ENCODE data around the gene RAB7A. TPM values are rescaled to one million over a fixed set of nuclear protein-coding genes. Genes with fewer than 3 reads are reported as not detected.

RAB7A gene
- polyA plus RNA-seq, 1 donor (not counting 4 experiments of a cell fraction or from before 2014, with no cell fraction given) = 364 TPM

- no peak overlapping the region for H3K4me3 ChIP-seq (ENCODE audit: control insufficient read depth in 2 of 3, extremely low read depth in 1 of 3, insufficient read depth in 2 of 3, low read depth in 1 of 3, low read length in 3 of 3)
- FAIRE-seq = no peak
- H3K9me1 ChIP-seq (ENCODE audit: control insufficient read depth, extremely low read depth, insufficient read depth, low read length) = no peaks in the 10 kb centered on the region
- dilution Hi-C loops (cut with MboI; ENCODE audit: extremely low pct_ligation_motif_present, low sequenced_read_pairs) = no loop called here
- DNase-seq (ENCODE audit: low read depth, low spot score) = no peak
- no peak for TF ChIP-seq CTCF (optimal IDR thresholded peaks at IDR 0.05 in 1 of 3, IDR thresholded peaks at IDR 0.05 in 1 of 3, conservative IDR thresholded peaks at IDR 0.05 in 1 of 3; ENCODE audit: extremely low read depth in 1 of 3, insufficient read depth in 2 of 3, low read length in 3 of 3)
- TF ChIP-seq EZH2 (IDR thresholded peaks at IDR 0.05; ENCODE audit: low read length) = no peak
- no peaks in the 10 kb centered on the region for H3K9me3 ChIP-seq (ENCODE audit: control insufficient read depth, low read depth, low read length)
- H3K27ac ChIP-seq (ENCODE audit: control insufficient read depth, insufficient read depth, low read length) = no peak overlapping the region
- no peak overlapping the region for H3K9ac ChIP-seq (ENCODE audit: control insufficient read depth, extremely low read depth, insufficient read depth, low read length)
- no peak overlapping the region for H2AFZ ChIP-seq (ENCODE audit: control insufficient read depth, low read length)
- H3K4me2 ChIP-seq (ENCODE audit: control insufficient read depth, extremely low read depth, insufficient read depth, low read depth, low read length) = no peak overlapping the region
- no peaks in the 10 kb centered on the region for H3K36me3 ChIP-seq (ENCODE audit: control insufficient read depth in 2 of 2, extremely low read depth in 1 of 2, insufficient read depth in 2 of 2, low read length in 2 of 2)
- H3K27me3 ChIP-seq (ENCODE audit: control insufficient read depth, extremely low read depth, insufficient read depth, low read length) = no peaks in the 10 kb centered on the region
- H4K20me1 ChIP-seq (ENCODE audit: control insufficient read depth, extremely low read depth, insufficient read depth, low read length) = no peaks in the 10 kb centered on the region
- no peaks in the 10 kb centered on the region for H3K79me2 ChIP-seq (ENCODE audit: control insufficient read depth, insufficient read depth, low read length)
- H3K4me1 ChIP-seq (ENCODE audit: control insufficient read depth, extremely low read depth, insufficient read depth, low read length) = peaks cover 4% of the 10 kb centered on the region
These were observed 39.5 kb upstream of the RAB7A start for GRCh38 chr3:128686465-128686864.

- Histone ChIP-seq H3K4me3 (ENCODE audit: control insufficient read depth in 2 of 3, extremely low read depth in 1 of 3, insufficient read depth in 2 of 3, low read depth in 1 of 3, low read length in 3 of 3) (no peak overlapping the region), H2AFZ (ENCODE audit: control insufficient read depth, low read length) (no peak overlapping the region), H3K9ac (ENCODE audit: control insufficient read depth, extremely low read depth, insufficient read depth, low read length) (no peak overlapping the region), H3K4me2 (ENCODE audit: control insufficient read depth, extremely low read depth, insufficient read depth, low read depth, low read length) (no peak overlapping the region), H3K9me3 (ENCODE audit: control insufficient read depth, low read depth, low read length) (no peaks in the 10 kb centered on the region), H3K79me2 (ENCODE audit: control insufficient read depth, insufficient read depth, low read length) (no peaks in the 10 kb centered on the region), H3K27me3 (ENCODE audit: control insufficient read depth, extremely low read depth, insufficient read depth, low read length) (no peaks in the 10 kb centered on the region), H3K27ac (ENCODE audit: control insufficient read depth, insufficient read depth, low read length) (no peak overlapping the region), H3K9me1 (ENCODE audit: control insufficient read depth, extremely low read depth, insufficient read depth, low read length) (no peaks in the 10 kb centered on the region), H4K20me1 (ENCODE audit: control insufficient read depth, extremely low read depth, insufficient read depth, low read length) (no peaks in the 10 kb centered on the region), H3K36me3 (ENCODE audit: control insufficient read depth in 2 of 2, extremely low read depth in 1 of 2, insufficient read depth in 2 of 2, low read length in 2 of 2) (no peaks in the 10 kb centered on the region), H3K4me1 (ENCODE audit: control insufficient read depth, extremely low read depth, insufficient read depth, low read length) (no peaks in the 10 kb centered on the region)
- TF ChIP-seq CTCF (optimal IDR thresholded peaks at IDR 0.05 in 1 of 3, IDR thresholded peaks at IDR 0.05 in 1 of 3, conservative IDR thresholded peaks at IDR 0.05 in 1 of 3; ENCODE audit: extremely low read depth in 1 of 3, insufficient read depth in 2 of 3, low read length in 3 of 3) (no peak), EZH2 (IDR thresholded peaks at IDR 0.05; ENCODE audit: low read length) (no peak)
- DNase-seq (ENCODE audit: low read depth, low spot score) (no peak), FAIRE-seq (no peak)
- dilution Hi-C loops (cut with MboI; ENCODE audit: extremely low pct_ligation_motif_present, low sequenced_read_pairs) = no loop called here
These were observed 36.9 kb upstream of the RAB7A start for GRCh38 chr3:128689060-128689459.
